IMR-90 (cell line): Measurements from ENCODE around the gene MAP3K3. TPM values are rescaled to one million over a fixed set of nuclear protein-coding genes. Genes with fewer than 3 reads are reported as not detected.

Source experiments
- ATAC-seq: fragments of 200-7000 bp; cut with Tn5 transposase; 2 replicates; pipeline ENCODE4 v1.9.1; 2020; ENCODE audit warnings: low read depth, mild to moderate bottlenecking, moderate library complexity
- BruUV-seq: library from RNA; stranded (reverse); fragments of 400-500 nt; replicated peaks from 2 replicates; lab custom pipeline; 2021; lab: Mats Ljungman, UMichigan
- CTCF ChIA-PET: fragments of 300-600 bp; formaldehyde crosslinking; extraction: SDS; loops from one replicate; lab custom pipeline; 2021; ENCODE audit warnings: antibody characterized with exemption; lab: Yijun Ruan, JAX
- POLR2A ChIA-PET: fragments of 300-600 bp; sonication (Branson Sonifier 250); formaldehyde crosslinking; loops from one replicate; lab custom pipeline; 2022; ENCODE audit warnings: antibody characterized with exemption; ENCODE audit not compliant: unreplicated experiment; lab: Charles Lee
- DNase-seq: peaks from one replicate; pipeline ENCODE4 v3.0.0; 2013
- H2AFZ ChIP-seq: replicated peaks from 2 replicates; pipeline ENCODE3; 2013; ENCODE audit warnings: low read length, mild to moderate bottlenecking; ENCODE audit not compliant: poor library complexity
- H2AK5ac ChIP-seq: 2 replicates; pipeline ENCODE4 v1.6.1; 2013; ENCODE audit warnings: low read depth, low read length, inconsistent platforms
- H2AK9ac ChIP-seq: replicated peaks from 2 replicates; pipeline ENCODE3; 2013; ENCODE audit warnings: mild to moderate bottlenecking, low read depth, low read length, moderate library complexity; ENCODE audit not compliant: poor library complexity
- H2BK120ac ChIP-seq: 2 replicates; pipeline ENCODE4 v1.6.1; 2013; ENCODE audit warnings: low read depth, low read length, inconsistent platforms
- H2BK15ac ChIP-seq: 3 replicates; pipeline ENCODE4 v1.6.1; 2013; ENCODE audit warnings: low read depth, low read length, inconsistent platforms
- H2BK20ac ChIP-seq: 2 replicates; pipeline ENCODE4 v1.6.1; 2013; ENCODE audit warnings: low read depth, mild to moderate bottlenecking, inconsistent platforms, low read length, moderate library complexity
- H2BK5ac ChIP-seq: 2 replicates; pipeline ENCODE4 v1.6.1; 2013; ENCODE audit warnings: mild to moderate bottlenecking, low read depth, low read length, inconsistent platforms; ENCODE audit not compliant: poor library complexity, severe bottlenecking
- H3K14ac ChIP-seq: replicated peaks from 2 replicates; pipeline ENCODE4 v1.6.1; 2013; ENCODE audit warnings: low read depth, low read length, inconsistent platforms
- H3K18ac ChIP-seq: 2 replicates; pipeline ENCODE4 v1.6.1; 2013; ENCODE audit warnings: low read depth, low read length, control low read depth
- H3K23ac ChIP-seq: 2 replicates; pipeline ENCODE4 v1.6.1; 2013; ENCODE audit warnings: low read depth, low read length, inconsistent platforms
- H3K27ac ChIP-seq: 2 replicates; pipeline ENCODE4 v1.5.1; 2013; ENCODE audit warnings: mild to moderate bottlenecking, control low read depth, low read length; ENCODE audit not compliant: insufficient read depth
- H3K27me3 ChIP-seq: 2 replicates; pipeline ENCODE4 v1.6.1; 2013; ENCODE audit warnings: low read length; ENCODE audit not compliant: control insufficient read depth, insufficient read depth
- H3K36me3 ChIP-seq: 2 replicates; pipeline ENCODE4 v1.6.1; 2013; ENCODE audit warnings: low read length, mixed read lengths; ENCODE audit not compliant: control insufficient read depth, insufficient read depth
- H3K4ac ChIP-seq: 2 replicates; pipeline ENCODE4 v1.6.1; 2013; ENCODE audit warnings: low read depth, low read length, inconsistent platforms
- H3K4me1 ChIP-seq: 2 replicates; pipeline ENCODE4 v1.6.1; 2013; ENCODE audit warnings: low read length, mixed read lengths; ENCODE audit not compliant: control insufficient read depth, insufficient read depth
- H3K4me2 ChIP-seq: 2 replicates; pipeline ENCODE4 v1.6.1; 2013; ENCODE audit warnings: low read depth, mild to moderate bottlenecking, control low read depth, low read length, moderate library complexity
- H3K4me3 ChIP-seq: 2 replicates; pipeline ENCODE4 v1.5.1; 2013; ENCODE audit warnings: low read depth, mild to moderate bottlenecking, control low read depth, low read length, moderate library complexity; ENCODE audit not compliant: insufficient read depth
- H3K56ac ChIP-seq: 2 replicates; pipeline ENCODE4 v1.6.1; 2013; ENCODE audit warnings: low read length, inconsistent platforms; ENCODE audit not compliant: insufficient read depth; ENCODE audit errors: extremely low read depth
- H3K79me1 ChIP-seq, 2 experiments: 2 replicates each; pipeline ENCODE4 v1.6.1; 2013; ENCODE audit warnings: low read length in 2 of 2, inconsistent platforms in 1 of 2, low read depth in 1 of 2
- H3K9ac ChIP-seq: 2 replicates; pipeline ENCODE4 v1.6.1; 2013; ENCODE audit warnings: low read depth, low read length, control low read depth
- H3K9me1 ChIP-seq: 2 replicates; pipeline ENCODE4 v1.6.1; 2013; ENCODE audit warnings: low read length, inconsistent platforms; ENCODE audit not compliant: insufficient read depth
- H3K9me3 ChIP-seq: 2 replicates; pipeline ENCODE4 v1.6.1; 2013; ENCODE audit warnings: low read length; ENCODE audit not compliant: control insufficient read depth, insufficient read depth
- H4K20me1 ChIP-seq: 2 replicates; pipeline ENCODE4 v1.6.1; 2013; ENCODE audit warnings: low read length, inconsistent platforms; ENCODE audit not compliant: insufficient read depth
- H4K5ac ChIP-seq: 2 replicates; pipeline ENCODE4 v1.6.1; 2013; ENCODE audit warnings: mild to moderate bottlenecking, low read depth, low read length, control low read depth
- H4K8ac ChIP-seq, 2 experiments: 2 replicates each; pipeline ENCODE4 v1.6.1; 2013; ENCODE audit warnings: low read depth in 2 of 2, low read length in 2 of 2, control low read depth in 1 of 2, inconsistent platforms in 1 of 2
- H4K91ac ChIP-seq: 2 replicates; pipeline ENCODE4 v1.6.1; 2013; ENCODE audit warnings: low read depth, low read length, inconsistent platforms; ENCODE audit not compliant: insufficient read depth
- BHLHE40 ChIP-seq: fragments of 150-350 bp; IDR thresholded peaks from 2 replicates; pipeline ENCODE4 v1.6.1; 2016; ENCODE audit warnings: mild to moderate bottlenecking, low read depth, low read length
- CEBPB ChIP-seq: IDR thresholded peaks from 2 replicates; pipeline ENCODE4 v1.6.1; 2012; ENCODE audit warnings: low read depth, low read length, improper control_type of control experiment
- CHD1 ChIP-seq: IDR thresholded peaks from 2 replicates; pipeline ENCODE4 v1.6.1; 2012; ENCODE audit warnings: low read depth, low read length, improper control_type of control experiment
- ELK1 ChIP-seq: fragments of 150-350 bp; IDR thresholded peaks from 2 replicates; pipeline ENCODE4 v1.6.1; 2016; ENCODE audit warnings: low read depth, mild to moderate bottlenecking, low read length, moderate library complexity, borderline replicate concordance
- FOS ChIP-seq: fragments of 150-350 bp; IDR thresholded peaks from 2 replicates; pipeline ENCODE4 v1.6.1; 2016; ENCODE audit warnings: low read depth, low read length
- MAFK ChIP-seq: IDR thresholded peaks from 2 replicates; pipeline ENCODE4 v1.6.1; 2012; ENCODE audit warnings: low read depth, low read length, improper control_type of control experiment
- MAZ ChIP-seq: IDR thresholded peaks from 2 replicates; pipeline ENCODE4 v1.6.1; 2012; ENCODE audit warnings: low read depth, mild to moderate bottlenecking, low read length, improper control_type of control experiment, moderate library complexity, borderline replicate concordance
- MXI1 ChIP-seq: IDR thresholded peaks from 2 replicates; pipeline ENCODE4 v1.6.1; 2012; ENCODE audit warnings: low read depth, mild to moderate bottlenecking, low read length, moderate library complexity, borderline replicate concordance
- NFE2L2 ChIP-seq: fragments of 150-350 bp; IDR thresholded peaks from 2 replicates; pipeline ENCODE4 v1.6.1; 2016; ENCODE audit warnings: low read depth, mild to moderate bottlenecking, low read length
- POLR2A ChIP-seq: IDR thresholded peaks from 2 replicates; pipeline ENCODE4 v1.6.1; 2012; ENCODE audit warnings: mild to moderate bottlenecking, low read depth, low read length
- RAD21 ChIP-seq: IDR thresholded peaks from 2 replicates; pipeline ENCODE4 v1.6.1; 2012; ENCODE audit warnings: low read length, improper control_type of control experiment
- RCOR1 ChIP-seq: IDR thresholded peaks from 2 replicates; pipeline ENCODE4 v1.6.1; 2012; ENCODE audit warnings: mild to moderate bottlenecking, low read length, improper control_type of control experiment; ENCODE audit not compliant: insufficient replicate concordance
- RFX5 ChIP-seq: IDR thresholded peaks from 2 replicates; pipeline ENCODE4 v1.8.0; 2012; ENCODE audit warnings: low read depth, mild to moderate bottlenecking, low read length, moderate library complexity
- SMC3 ChIP-seq: fragments of 150-350 bp; IDR thresholded peaks from 2 replicates; pipeline ENCODE4 v1.6.1; 2016; ENCODE audit warnings: low read depth, mild to moderate bottlenecking, antibody characterized with exemption, low read length, moderate library complexity
- USF2 ChIP-seq: fragments of 150-350 bp; IDR thresholded peaks from 2 replicates; pipeline ENCODE4 v1.6.1; 2017; ENCODE audit warnings: mild to moderate bottlenecking, antibody characterized with exemption, low read length, low read depth
- WGBS, 2 experiments: methylation state at CpG; one replicate each; pipeline versions ENCODE4 v1.1.5 to v1.1.7; 2013; ENCODE audit warnings: missing lambda C conversion rate in 2 of 2; ENCODE audit not compliant: insufficient read length in 1 of 2; ENCODE audit errors: extremely low coverage in 2 of 2; 5-methylcytosine and 5-hydroxymethylcytosine counted together
- dilution Hi-C: fragments of 300-500 bp; cut with HindIII; formaldehyde crosslinking; loops from one replicate; pipeline ENCODE4 v1.14.3; 2018; ENCODE audit warnings: low sequenced_read_pairs; ENCODE audit not compliant: unreplicated experiment
- in situ Hi-C: fragments of 300-500 bp; cut with MboI; formaldehyde crosslinking; loops from 3 replicates; pipeline ENCODE4 v1.14.3; 2019; ENCODE audit warnings: low sequenced_read_pairs, inconsistent platforms, mixed read lengths
- intact Hi-C: fragments of 100-400 bp; cut with micrococcal nuclease; formaldehyde crosslinking; loops from 2 replicates; pipeline ENCODE4 v1.10.0; 2022
- polyA plus RNA-seq, 3 experiments: library from polyadenylated mRNA; depleted of rRNA; stranded (reverse); fragments of >200 nt; gene quantifications; 2 replicates each; pipeline ENCODE4 v1.2.3, GENCODE V29; 2012; ENCODE audit warnings: low replicate concordance in 1 of 3
- total RNA-seq: library from RNA; depleted of rRNA; stranded (reverse); fragments of >200 nt; gene quantifications from 2 replicates; pipeline ENCODE4 v1.2.3, GENCODE V29; 2012

MAP3K3 gene
- total and polyA plus RNA-seq, 2 of the 4 experiments (the other 2 are of a cell fraction): 19.1 to 25.6 TPM

GRCh38 chr17:63735691-63736090 is 113.5 kb downstream of the MAP3K3 start:
- H2BK5ac ChIP-seq: no peak overlapping the region
- no TSS peak for BruUV-seq
- dilution Hi-C loops: no loop called here

More at GRCh38 chr17:63735691-63736090, 113.5 kb downstream of the MAP3K3 start:
- in situ Hi-C loops: no loop called here
- H3K79me1 ChIP-seq: peaks cover 11 to 50% of the 10 kb centered on the region in 2 experiments
- no peaks in the 10 kb centered on the region for H3K9me3 ChIP-seq
- no peak overlapping the region for H4K8ac ChIP-seq
- H2BK120ac ChIP-seq: no peak overlapping the region
- no peak overlapping the region for H3K9ac ChIP-seq
- H2BK15ac ChIP-seq: no peak overlapping the region
- H4K91ac ChIP-seq: no peak overlapping the region
- H4K5ac ChIP-seq: no peak overlapping the region
- TF ChIP-seq NFE2L2 (no peak), MAFK (no peak), ELK1 (no peak), BHLHE40 (no peak), MAZ (no peak), CHD1 (no peak), POLR2A (no peak), FOS (no peak), RFX5 (no peak), CEBPB (no peak), RCOR1 (no peak), USF2 (no peak), MXI1 (no peak), RAD21 (no peak), SMC3 (no peak)
- no peak overlapping the region for H3K18ac ChIP-seq
- DNase-seq (no peak), ATAC-seq (no peak)
- 0 out of 2 replicates have a peak, but pooled peaks cover 1% of the 10 kb centered on the region for H3K36me3 ChIP-seq
- H3K27ac ChIP-seq: no peak overlapping the region
- H3K4ac ChIP-seq: no peak overlapping the region
- intact Hi-C loops: loop anchor here (10.0 kb wide), 1 partner anchor 51 kb away; no protein-coding TSS in a partner anchor
- no peak overlapping the region for H3K4me2 ChIP-seq
- H3K23ac ChIP-seq: no peak overlapping the region
- no peaks in the 10 kb centered on the region for H4K20me1 ChIP-seq
- CTCF ChIA-PET: no interaction called here
- no peak overlapping the region for H3K56ac ChIP-seq
- no peak overlapping the region for H2AK9ac ChIP-seq
- H3K14ac ChIP-seq: no peak overlapping the region
- H2AK5ac ChIP-seq: no peak overlapping the region
- 100% methylated on average over 4 of the region's 8 CpGs; no CpG with 5 or more reads in 1 of the 2 experiments for WGBS, 2 experiments
- H3K4me3 ChIP-seq: no peak overlapping the region
- H2AFZ ChIP-seq: no peak overlapping the region
- no peak overlapping the region for H2BK20ac ChIP-seq
- H3K4me1 ChIP-seq: peaks cover 6% of the 10 kb centered on the region
- POLR2A ChIA-PET: interaction anchor here (0.5 to 0.6 kb wide), 2 partner anchors 159 to 240 kb away, joined by 3 to 5 read pairs; no protein-coding TSS in a partner anchor
- H3K9me1 ChIP-seq: peaks cover 3% of the 10 kb centered on the region; the same call in 1 of the 2 replicates
- H3K27me3 ChIP-seq: no peaks in the 10 kb centered on the region
